ENCODE data around the gene CCNI.

- TF ChIP-seq EZH2 (IDR thresholded peaks at IDR 0.05; ENCODE audit: borderline replicate concordance, low read length) = no peak
- TF ChIP-seq CTCF (IDR thresholded peaks at IDR 0.05; ENCODE audit: low read length) = no peak
These were observed 28.6 kb upstream of the CCNI start for GRCh38 chr4:77104388-77104787.
